K562 (cell line): ENCODE results near the gene TSKS. TPM values are rescaled to one million over a fixed set of nuclear protein-coding genes. Genes with fewer than 3 reads are reported as not detected.

ENCODE experiments used
- ATAC-seq: fragments of 200-7000 bp; cut with Tn5 transposase; 3 replicates; pipeline ENCODE4 v1.9.1; 2020; ENCODE audit warnings: moderate library complexity
- BruUV-seq: library from RNA; stranded (reverse); fragments of 400-500 nt; replicated peaks from 2 replicates; lab custom pipeline; 2021; lab: Mats Ljungman, UMichigan
- CTCF ChIA-PET: fragments of 300-600 bp; formaldehyde crosslinking; extraction: SDS; loops from one replicate; lab custom pipeline; 2021; ENCODE audit warnings: low intra/inter-chr PET ratio; lab: Yijun Ruan, JAX
- POLR2A ChIA-PET: fragments of 300-600, 350-650 bp; sonication (Branson Sonifier 250); formaldehyde crosslinking; extraction: SDS; loops from one replicate; lab custom pipeline; 2021; ENCODE audit warnings: antibody characterized with exemption, inconsistent platforms; lab: Yijun Ruan, JAX
- DNase-seq, 4 experiments: peaks; one replicate each; pipeline versions ENCODE4 v3.0.0 to v3.0.0-alpha.2; 2011 to 2018; ENCODE audit warnings: low spot score in 3 of 4, mixed read lengths in 3 of 4; ENCODE audit errors: extremely low read depth in 1 of 4
- FAIRE-seq: peaks from 2 replicates; lab custom pipeline; 2011; peaks lifted over from hg19 to GRCh38; lab: Jason Lieb, UNC
- H2AFZ ChIP-seq: 2 replicates; pipeline ENCODE4 v1.6.0; 2011; ENCODE audit warnings: low read depth, low read length, control low read depth, inconsistent platforms
- H3K27ac ChIP-seq: fragments of 200-600 bp; 3 replicates; pipeline ENCODE4 v1.8.0; 2011; ENCODE audit warnings: low read depth, mild to moderate bottlenecking, control low read depth, inconsistent platforms, low read length, moderate library complexity, mixed read lengths; ENCODE audit errors: extremely low read depth
- H3K27me3 ChIP-seq, 2 experiments: fragments of 300-600 bp in 1 of 2; 2 replicates in 1 of 2; 3 replicates in 1 of 2; pipeline versions ENCODE4 v1.6.0 to v1.8.0; 2011; ENCODE audit warnings: inconsistent platforms in 2 of 2, low read length in 2 of 2, mild to moderate bottlenecking in 1 of 2, mixed read lengths in 1 of 2, moderate library complexity in 1 of 2; ENCODE audit not compliant: control insufficient read depth in 2 of 2, insufficient read depth in 2 of 2
- H3K36me3 ChIP-seq: fragments of 300-600 bp; 3 replicates; pipeline ENCODE4 v1.8.0; 2011; ENCODE audit warnings: mild to moderate bottlenecking, low read length, inconsistent platforms; ENCODE audit not compliant: control insufficient read depth, insufficient read depth
- H3K4me1 ChIP-seq, 2 experiments: fragments of 200-600 bp in 1 of 2; replicated peaks in 1 of 2; 2 replicates in 1 of 2; 3 replicates in 1 of 2; pipeline versions ENCODE4 v1.5.1 to v1.8.0; 2011; ENCODE audit warnings: inconsistent platforms in 2 of 2, low read length in 2 of 2, mild to moderate bottlenecking in 1 of 2, mixed read lengths in 1 of 2, moderate library complexity in 1 of 2; ENCODE audit not compliant: control insufficient read depth in 2 of 2, insufficient read depth in 2 of 2
- H3K4me2 ChIP-seq: 2 replicates; pipeline ENCODE4 v1.6.1; 2011; ENCODE audit warnings: low read length, control low read depth, inconsistent platforms, mixed read lengths; ENCODE audit not compliant: insufficient read depth
- H3K4me3 ChIP-seq: fragments of 200-600 bp; sonication (generic), shearing (Covaris generic); 2 replicates; pipeline ENCODE4 v1.5.1; 2016; ENCODE audit warnings: control low read depth, inconsistent platforms
- H3K79me2 ChIP-seq: fragments of 200-600 bp; 3 replicates; pipeline ENCODE4 v1.8.0; 2011; ENCODE audit warnings: low read length, inconsistent platforms; ENCODE audit not compliant: control insufficient read depth, insufficient read depth
- H3K9ac ChIP-seq, 2 experiments: 2 replicates each; pipeline versions ENCODE4 v1.6.0 to v1.6.1; 2011; ENCODE audit warnings: low read depth in 2 of 2, low read length in 2 of 2, control low read depth in 1 of 2, inconsistent platforms in 1 of 2, mild to moderate bottlenecking in 1 of 2, mixed read lengths in 1 of 2; ENCODE audit not compliant: insufficient read depth in 1 of 2
- H3K9me1 ChIP-seq: one replicate; pipeline ENCODE4 v1.6.0; 2011; ENCODE audit warnings: inconsistent platforms, mild to moderate bottlenecking, low read length, moderate library complexity; ENCODE audit not compliant: control insufficient read depth, insufficient read depth
- H3K9me3 ChIP-seq: replicated peaks from 2 replicates; pipeline ENCODE4 v1.5.1; 2011; ENCODE audit warnings: low read depth, low read length, inconsistent platforms; ENCODE audit not compliant: control insufficient read depth, insufficient read depth
- H4K20me1 ChIP-seq: replicated peaks from 2 replicates; pipeline ENCODE4 v1.6.1; 2011; ENCODE audit warnings: low read length, inconsistent platforms, mixed read lengths; ENCODE audit not compliant: control insufficient read depth, insufficient read depth
- HIVEP1 ChIP-seq: fragments of 250-450 bp; sonication (Bioruptor Pico); IDR thresholded peaks from 2 replicates; pipeline ENCODE4 v1.4.0; 2020; ENCODE audit warnings: mild to moderate bottlenecking
- MNT ChIP-seq, 2 experiments: fragments of 450-650 bp; conservative IDR thresholded peaks; 2 replicates each; pipeline ENCODE4 v1.6.1; 2017; ENCODE audit warnings: mild to moderate bottlenecking in 2 of 2, moderate library complexity in 2 of 2
- MYBL2 ChIP-seq, 2 experiments: fragments of 450-650 bp in 1 of 2; sonication (generic) in 1 of 2; formaldehyde crosslinking in 1 of 2; IDR thresholded peaks; 2 replicates each; pipeline versions ENCODE4 v1.6.1 to v1.8.1; 2017 to 2022; ENCODE audit warnings: borderline replicate concordance in 1 of 2, inconsistent platforms in 1 of 2, low read depth in 1 of 2, mild to moderate bottlenecking in 1 of 2, missing genetic modification reagents in 1 of 2, moderate library complexity in 1 of 2
- NR3C1 ChIP-seq: sonication (generic); formaldehyde crosslinking; IDR thresholded peaks from 2 replicates; pipeline ENCODE4 v1.8.1; 2022; ENCODE audit warnings: missing genetic modification reagents
- POLR2G ChIP-seq: fragments of 200-400 bp; formaldehyde crosslinking; IDR thresholded peaks from 2 replicates; pipeline ENCODE4 v1.6.1; 2017; ENCODE audit warnings: low read depth, mild to moderate bottlenecking, antibody characterized with exemption, low read length, moderate library complexity
- RBFOX2 ChIP-seq: fragments of 200-400 bp; formaldehyde crosslinking; IDR thresholded peaks from 2 replicates; pipeline ENCODE4 v1.6.1; 2017; ENCODE audit warnings: low read depth, mild to moderate bottlenecking, low read length, moderate library complexity
- RFX1 ChIP-seq: fragments of 450-650 bp; IDR thresholded peaks from 2 replicates; pipeline ENCODE4 v1.6.1; 2016; ENCODE audit warnings: mild to moderate bottlenecking, moderate library complexity
- TCF3 ChIP-seq: sonication (generic); formaldehyde crosslinking; IDR thresholded peaks from 2 replicates; pipeline ENCODE4 v1.4.0; 2020; ENCODE audit warnings: mild to moderate bottlenecking, missing genetic modification reagents
- THRAP3 ChIP-seq: fragments of 450-650 bp; IDR thresholded peaks from 2 replicates; pipeline ENCODE4 v1.6.1; 2016; ENCODE audit warnings: mild to moderate bottlenecking, inconsistent platforms, borderline replicate concordance
- ZFP1 ChIP-seq: fragments of 450-650 bp; formaldehyde crosslinking; IDR thresholded peaks from 2 replicates; pipeline ENCODE4 v1.4.0; 2020; ENCODE audit warnings: mild to moderate bottlenecking, mixed read lengths
- WGBS: fragments of 100-300 bp; shearing (Covaris generic); methylation state at CpG from one replicate; pipeline ENCODE4 v1.1.6; 2016; ENCODE audit warnings: low coverage, mixed read lengths; ENCODE audit not compliant: insufficient coverage; ENCODE audit errors: missing lambda C conversion rate; 5-methylcytosine and 5-hydroxymethylcytosine counted together
- in situ Hi-C: fragments of 300-500 bp; cut with MboI; formaldehyde crosslinking; loops from 4 replicates; pipeline ENCODE4 v1.15.0; 2018; ENCODE audit warnings: inconsistent platforms, mixed read lengths
- intact Hi-C: fragments of 100-400 bp; cut with micrococcal nuclease; formaldehyde crosslinking; loops from 2 replicates; pipeline ENCODE4 v1.14.2; 2022
- polyA plus RNA-seq, 8 experiments: library from polyadenylated mRNA; depleted of rRNA in 4 of 8; stranded (reverse) in 5 of 8; unstranded in 3 of 8; fragments of >200 nt; fragmentation: Nextera tagmentation in 2 of 8; fragmentation: Illumina TruSeq in 1 of 8; extraction: Ambion mirVana in 2 of 8; extraction: Trizol in 1 of 8; gene quantifications; 2 replicates each; pipeline versions ENCODE4 v1.2.1 to v1.2.3, GENCODE V29; 2011 to 2014; ENCODE audit warnings: inconsistent platforms in 1 of 8, missing spikeins in 1 of 8
- total RNA-seq, 7 experiments: library from RNA; depleted of rRNA in 6 of 7; stranded (reverse); fragments of >200 nt in 6 of 7; fragmentation: Illumina TruSeq in 2 of 7; extraction: Trizol in 2 of 7; gene quantifications; 2 replicates each; pipeline versions ENCODE4 v1.2.1 to v1.2.3, GENCODE V29; 2011 to 2021; ENCODE audit warnings: low replicate concordance in 1 of 7
- TF ChIP-seq, protein P1 (sequence below), 2 experiments: IDR thresholded peaks; 2 replicates each; pipeline ENCODE4 v1.6.1; 2012; ENCODE audit warnings: improper control_type of control experiment in 2 of 2, low read depth in 2 of 2, low read length in 2 of 2, borderline replicate concordance in 1 of 2

Gene TSKS
- total and polyA plus RNA-seq, 9 of the 15 experiments (the other 6 are each of a cell fraction or from before 2014, with no cell fraction given) = 0.14 to 4.5 (median 0.80) TPM

DNA sequence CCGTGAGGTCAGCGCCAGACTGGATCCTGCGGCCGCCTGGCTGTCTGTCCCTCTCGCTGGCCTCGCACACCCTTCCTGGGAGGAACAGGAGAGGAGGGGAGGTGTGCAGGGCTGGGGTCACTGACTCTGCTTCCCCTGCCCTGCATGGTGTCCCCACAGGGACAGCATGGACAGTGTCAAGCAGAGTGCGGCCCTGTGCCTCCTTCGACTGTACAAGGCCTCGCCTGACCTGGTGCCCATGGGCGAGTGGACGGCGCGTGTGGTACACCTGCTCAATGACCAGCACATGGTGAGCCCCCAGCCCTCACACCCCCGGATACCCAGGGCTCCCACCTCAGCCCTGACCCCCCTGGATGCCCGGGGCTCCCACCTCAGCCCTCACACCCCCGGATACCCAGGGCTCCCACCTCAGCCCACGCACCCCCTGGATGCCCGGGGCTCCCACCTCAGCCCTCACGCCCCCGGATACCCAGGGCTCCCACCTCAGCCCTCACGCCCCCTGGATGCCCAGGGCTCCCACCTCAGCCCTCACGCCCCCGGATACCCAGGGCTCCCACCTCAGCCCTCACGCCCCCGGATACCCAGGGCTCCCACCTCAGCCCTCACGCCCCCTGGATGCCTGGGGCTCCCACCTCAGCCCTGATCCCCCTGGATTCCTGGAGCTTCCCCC is 28.8 kb upstream of the TSKS start (continued):
- TF ChIP-seq POLR2G = 0 out of 2 replicates have a peak, but pooled peaks have one; percentile 25
- TF ChIP-seq RBFOX2 = 0 out of 2 replicates have a peak, but pooled peaks have one; percentile 17
- TF ChIP-seq RFX1 = no peak
- TF ChIP-seq, protein P1, sequence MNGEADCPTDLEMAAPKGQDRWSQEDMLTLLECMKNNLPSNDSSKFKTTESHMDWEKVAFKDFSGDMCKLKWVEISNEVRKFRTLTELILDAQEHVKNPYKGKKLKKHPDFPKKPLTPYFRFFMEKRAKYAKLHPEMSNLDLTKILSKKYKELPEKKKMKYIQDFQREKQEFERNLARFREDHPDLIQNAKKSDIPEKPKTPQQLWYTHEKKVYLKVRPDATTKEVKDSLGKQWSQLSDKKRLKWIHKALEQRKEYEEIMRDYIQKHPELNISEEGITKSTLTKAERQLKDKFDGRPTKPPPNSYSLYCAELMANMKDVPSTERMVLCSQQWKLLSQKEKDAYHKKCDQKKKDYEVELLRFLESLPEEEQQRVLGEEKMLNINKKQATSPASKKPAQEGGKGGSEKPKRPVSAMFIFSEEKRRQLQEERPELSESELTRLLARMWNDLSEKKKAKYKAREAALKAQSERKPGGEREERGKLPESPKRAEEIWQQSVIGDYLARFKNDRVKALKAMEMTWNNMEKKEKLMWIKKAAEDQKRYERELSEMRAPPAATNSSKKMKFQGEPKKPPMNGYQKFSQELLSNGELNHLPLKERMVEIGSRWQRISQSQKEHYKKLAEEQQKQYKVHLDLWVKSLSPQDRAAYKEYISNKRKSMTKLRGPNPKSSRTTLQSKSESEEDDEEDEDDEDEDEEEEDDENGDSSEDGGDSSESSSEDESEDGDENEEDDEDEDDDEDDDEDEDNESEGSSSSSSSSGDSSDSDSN (IDR thresholded peaks at IDR 0.05; ENCODE audit: borderline replicate concordance in 1 of 2, low read depth in 2 of 2, low read length in 2 of 2) = no peak
- TF ChIP-seq THRAP3 = no peak
- TF ChIP-seq NR3C1 (CRISPR knock-in tag) = no peak
- TF ChIP-seq HIVEP1 (CRISPR knock-in tag) = no peak
- TF ChIP-seq, all 486 proteins: peak for 3

- WGBS = 54% methylated on average over 8 of the region's 9 CpGs
- Histone ChIP-seq H3K4me2 (no peak overlapping the region), H3K79me2 (peaks cover 11% of the 10 kb centered on the region), H3K9me3 (no peaks in the 10 kb centered on the region), H4K20me1 (no peaks in the 10 kb centered on the region; the same call in 1 of the 2 replicates), H3K27ac (no peak overlapping the region), H3K36me3 (peaks cover 85% of the 10 kb centered on the region; the same call in 2 of the 3 replicates), H2AFZ (no peak overlapping the region), H3K9ac (peak overlapping the region in 1 of 2 experiments; percentile 59; a peak in 1 of 4 replicates), H3K4me1 (peaks cover 0 to 38% of the 10 kb centered on the region in 2 experiments; a peak in 3 of 5 replicates), H3K4me3 (no peak overlapping the region), H3K27me3 (no peaks in the 10 kb centered on the region), H3K9me1 (no peaks in the 10 kb centered on the region)
- BruUV-seq = no TSS peak
- intact Hi-C loops (no loop called here), in situ Hi-C loops (no loop called here)
- DNase-seq (peak; percentile 37 to 58 (median 47)), ATAC-seq (peak; percentile 66), FAIRE-seq (no peak)
- ChIA-PET CTCF (no interaction called here), POLR2A (no interaction called here)
- TF ChIP-seq TCF3 (CRISPR knock-in tag) (peak; percentile 38), MYBL2 (IDR thresholded peaks at IDR 0.05; ENCODE audit: low read depth) (no peak), MYBL2 (CRISPR knock-in tag; IDR thresholded peaks at IDR 0.05; ENCODE audit: borderline replicate concordance) (no peak), ZFP1 (CRISPR knock-in tag) (no peak), MNT (conservative IDR thresholded peaks at IDR 0.05) (no peak)
These were observed 27.8 kb upstream of the TSKS start for GRCh38 chr19:49790866-49791265.
